ENCODE results near the gene PDGFB.
A peak's percentile ranks its signal among the peaks of the same experiment; 100 is the strongest.
"Not testable (repeated sequence)": the region's sequence is repeated elsewhere in the genome, so short reads cannot be mapped to it uniquely, and the experiment has no call there.

Gene PDGFB

GRCh38 chr22:39223091-39223710, 21.6 kb downstream of the PDGFB start:
- DNase-seq: no peak

DNA sequence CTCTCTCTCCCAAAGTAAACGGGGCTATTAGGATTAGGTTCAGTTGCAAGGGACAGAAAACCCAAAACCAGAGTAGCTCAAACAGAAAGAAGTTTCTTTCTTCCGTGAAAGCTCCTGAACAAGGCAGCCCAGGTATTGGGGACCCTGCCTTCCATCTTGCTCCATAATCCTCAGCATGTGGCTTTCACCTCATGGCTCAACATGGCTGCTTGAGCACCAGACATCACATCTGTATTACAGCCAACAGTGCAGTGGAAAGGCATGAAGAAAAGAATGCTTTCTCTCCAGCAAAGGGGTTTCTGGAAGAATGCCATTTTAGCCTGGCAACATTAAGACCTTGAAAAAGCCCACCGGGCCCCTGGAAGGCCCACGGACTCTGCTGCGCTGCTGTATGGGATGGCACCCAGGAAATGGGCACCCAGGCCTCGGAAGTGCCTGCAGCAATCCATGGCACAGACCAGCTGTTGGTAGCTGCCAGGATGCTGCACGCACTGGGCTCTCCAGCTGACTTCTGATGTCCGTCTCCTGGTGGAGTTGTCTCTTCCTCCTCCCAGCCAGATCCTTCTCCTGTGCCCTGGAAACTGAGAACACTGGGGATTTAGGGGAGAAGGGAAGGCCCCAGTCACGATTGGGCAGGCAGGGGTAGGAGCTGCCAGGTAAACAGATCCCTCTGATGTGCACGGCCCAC, 22.6 kb downstream of the PDGFB start:
- DNase-seq: no peak

- peak; percentile 68 to 73 (median 72) for DNase-seq
Measured at GRCh38 chr22:39220890-39221850, 23.6 kb downstream of the PDGFB start.

DNA sequence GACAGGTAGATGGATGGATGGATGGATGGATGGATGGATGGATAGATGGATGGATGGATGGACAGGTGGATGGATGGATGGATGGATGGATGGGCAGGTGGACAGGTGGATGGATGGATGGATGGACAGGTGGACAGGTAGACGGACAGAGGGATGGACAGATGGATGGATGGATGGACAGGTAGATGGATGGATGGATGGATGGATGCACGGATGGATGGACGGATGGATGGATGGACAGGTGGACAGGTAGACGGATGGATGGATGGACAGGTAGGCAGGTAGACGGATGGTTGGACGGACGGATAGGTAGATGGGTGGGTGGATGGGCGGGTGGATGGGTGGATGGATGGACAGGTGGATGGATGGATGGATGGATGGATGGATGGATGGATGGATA, 24.3 kb downstream of the PDGFB start:
- DNase-seq: peak in 1 of 3 donors; percentile 0

- no peak for DNase-seq
Measured at GRCh38 chr22:39219071-39220039, 25.4 kb downstream of the PDGFB start.

- not testable (repeated sequence) for DNase-seq
Measured at GRCh38 chr22:39218432-39218831, 26.4 kb downstream of the PDGFB start.

GRCh38 chr22:39216143-39216490, 28.7 kb downstream of the PDGFB start:
- no peak for DNase-seq

DNA sequence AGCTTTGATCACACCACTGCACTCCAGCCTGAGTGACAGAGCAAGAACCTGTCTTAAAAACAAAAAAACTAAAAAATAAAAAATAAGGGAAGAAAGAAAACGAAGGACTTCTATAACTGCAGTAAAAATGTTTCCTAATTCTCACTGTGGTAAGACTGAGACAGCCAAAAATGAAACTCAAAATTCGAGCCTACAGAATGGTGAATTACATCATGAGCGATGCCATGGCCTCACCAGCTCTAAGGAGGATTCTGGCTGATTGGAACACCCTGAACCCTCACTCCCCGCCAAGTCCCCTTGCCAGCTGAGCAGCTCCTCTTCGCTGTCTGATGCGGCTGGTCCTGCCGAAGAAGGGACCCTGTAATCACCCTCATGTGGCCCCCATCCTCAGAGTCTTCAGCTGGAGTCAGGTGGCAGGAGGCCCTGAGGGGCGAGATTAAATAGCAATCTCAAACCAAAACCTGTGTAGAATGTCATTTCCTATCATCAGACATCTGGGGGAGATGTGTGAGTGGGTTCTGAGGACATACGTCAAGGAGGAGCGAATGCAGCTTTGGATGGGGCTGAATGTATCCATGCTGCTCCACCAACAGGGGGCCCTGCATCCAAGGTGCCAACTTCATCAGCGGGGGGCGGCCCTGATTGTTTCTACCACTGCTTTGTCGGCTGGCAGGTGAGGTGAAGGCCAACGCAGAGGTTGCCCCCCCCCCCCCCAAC, 29.2 kb downstream of the PDGFB start:
- DNase-seq: peak; percentile 56 to 64 (median 59)

DNA sequence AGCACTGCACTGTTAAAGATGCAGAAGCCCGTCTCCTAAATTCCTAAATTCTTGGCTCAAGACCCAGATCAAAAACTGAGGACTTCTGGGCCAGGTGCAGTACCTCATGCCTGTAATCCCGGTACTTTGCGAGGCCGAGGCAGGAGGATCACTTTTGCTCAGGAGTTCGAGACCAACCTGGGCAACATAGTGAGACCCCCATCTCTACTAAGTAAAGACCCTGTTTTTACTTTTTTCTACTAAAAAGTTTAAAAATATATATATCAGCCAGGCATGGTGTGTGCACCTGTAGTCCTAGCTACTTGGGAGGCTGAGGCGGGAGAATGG, 29.7 kb downstream of the PDGFB start:
- no peak for DNase-seq

- DNase-seq: no peak
Measured at GRCh38 chr22:39214383-39215069, 30.3 kb downstream of the PDGFB start.

- no peak for DNase-seq
Measured at GRCh38 chr22:39214006-39214382, 30.8 kb downstream of the PDGFB start.

DNA sequence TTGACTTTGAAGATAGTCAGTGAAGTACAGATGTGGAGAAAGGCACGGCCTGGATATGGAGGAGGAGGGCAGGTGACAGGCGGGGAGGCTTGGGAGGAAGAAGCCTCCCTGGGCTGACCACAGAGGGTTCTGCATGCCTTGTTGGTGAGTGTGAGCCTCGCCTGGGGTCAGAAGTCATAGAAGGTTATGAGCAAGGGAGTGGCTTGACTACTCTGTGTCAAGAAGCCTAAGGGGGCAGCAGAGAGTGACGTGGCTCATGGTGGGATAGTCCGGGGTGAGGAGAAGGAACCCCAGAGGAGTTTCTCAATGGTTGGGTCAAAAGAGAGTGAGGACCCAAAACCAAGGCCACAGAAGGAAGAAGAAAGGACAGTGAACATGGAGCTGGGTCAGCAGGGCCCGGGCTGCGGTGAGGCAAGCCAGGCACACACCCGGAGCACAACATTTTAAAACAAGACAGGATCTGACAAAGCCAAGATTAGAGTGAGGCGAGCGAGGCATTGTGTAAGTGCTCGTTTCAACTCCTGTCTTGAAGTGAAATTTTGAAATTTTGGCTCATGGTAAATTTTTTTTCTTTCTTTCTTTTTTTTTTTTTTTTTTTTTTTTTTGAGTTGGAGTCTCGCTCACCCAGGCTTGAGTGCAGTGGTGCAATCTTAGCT, 31.9 kb downstream of the PDGFB start:
- DNase-seq: peak in 1 of 3 donors; percentile 29

- DNase-seq: no peak
Measured at GRCh38 chr22:39209756-39210155, 35.0 kb downstream of the PDGFB start.

- DNase-seq: no peak
Measured at GRCh38 chr22:39208013-39208680, 36.6 kb downstream of the PDGFB start.

GRCh38 chr22:39207141-39208012, 37.4 kb downstream of the PDGFB start:
- no peak for DNase-seq

DNA sequence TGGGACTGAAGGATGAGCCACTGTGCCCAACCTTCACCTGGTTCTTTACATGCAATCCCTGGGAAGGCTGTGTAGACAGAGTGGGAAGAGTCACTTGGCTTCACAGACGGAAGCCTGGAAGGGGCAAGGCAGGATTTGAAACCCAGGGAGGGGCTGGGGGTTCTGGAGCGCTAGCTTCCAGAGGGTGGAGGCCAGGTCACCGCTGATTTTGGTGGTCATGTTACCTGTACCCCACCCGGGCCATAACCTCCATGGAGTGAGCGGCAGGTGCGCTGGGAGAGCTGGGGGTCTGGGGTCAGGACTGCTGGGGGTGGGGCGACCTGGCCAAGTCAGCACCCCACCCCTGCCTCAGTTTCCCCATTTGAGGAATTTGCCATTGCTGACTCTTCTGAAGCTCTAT, 38.3 kb downstream of the PDGFB start:
- no peak for DNase-seq

GRCh38 chr22:39205344-39206021, 39.3 kb downstream of the PDGFB start:
- DNase-seq: peak; percentile 64 to 72 (median 70)

DNA sequence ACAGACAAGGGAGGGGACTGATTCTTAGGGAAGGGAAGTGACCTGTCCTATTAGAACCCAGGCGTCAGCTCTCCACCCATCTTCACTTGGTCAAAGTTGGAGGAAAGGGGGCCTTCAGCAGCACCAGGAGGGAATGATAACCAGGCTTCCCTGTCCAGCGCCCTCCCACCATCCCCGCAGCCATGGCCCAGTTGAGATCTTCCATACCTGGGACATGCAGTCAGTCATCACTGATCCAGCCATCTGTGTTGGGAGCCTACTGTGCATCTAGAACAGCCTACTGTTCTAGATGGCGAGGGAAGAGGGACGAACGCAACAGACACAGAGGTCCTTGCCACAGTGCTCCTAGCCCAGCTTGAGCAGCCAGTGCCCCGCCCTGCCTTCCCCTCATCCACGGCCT, 40.6 kb downstream of the PDGFB start:
- DNase-seq: no peak

DNA sequence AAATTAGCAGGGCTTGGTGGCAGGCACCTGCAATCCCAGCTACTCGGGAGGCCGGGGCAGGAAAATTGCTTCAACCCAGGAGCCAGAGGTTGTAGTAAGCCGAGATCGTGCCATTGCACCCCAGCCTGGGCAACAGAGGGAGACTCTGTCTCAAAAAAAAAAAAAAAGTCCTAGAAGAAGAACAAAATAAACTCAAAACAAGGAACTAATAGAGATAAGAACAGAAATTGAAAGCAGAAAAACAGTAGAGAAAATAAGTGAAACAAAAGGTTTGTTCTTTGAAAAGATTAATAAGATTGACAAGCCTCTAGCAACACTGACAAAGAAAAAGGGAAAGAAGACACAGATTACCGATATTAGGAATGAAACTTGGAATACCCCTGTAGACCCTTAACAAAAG, 47.2 kb downstream of the PDGFB start:
- DNase-seq: no peak
